PC-3 (cell line): ENCODE data around the gene CEP112. TPM values are rescaled to one million over a fixed set of nuclear protein-coding genes. Genes with fewer than 3 reads are reported as not detected.

Source experiments
- ATAC-seq: fragments of 200-7000 bp; cut with Tn5 transposase; 2 replicates; pipeline ENCODE4 v1.9.1; 2020; ENCODE audit warnings: mild to moderate bottlenecking, moderate library complexity
- BruUV-seq: library from RNA; stranded (reverse); fragments of 400-500 nt; replicated peaks from 2 replicates; lab custom pipeline; 2021; lab: Mats Ljungman, UMichigan
- CTCF ChIA-PET: fragments of 300-600 bp; sonication (Branson Sonifier 250); formaldehyde crosslinking; loops from one replicate; lab custom pipeline; 2022; ENCODE audit warnings: antibody characterized with exemption; lab: Charles Lee
- POLR2A ChIA-PET: fragments of 300-600 bp; sonication (Branson Sonifier 250); formaldehyde crosslinking; loops from one replicate; lab custom pipeline; 2022; ENCODE audit warnings: antibody characterized with exemption; ENCODE audit not compliant: unreplicated experiment; lab: Charles Lee
- DNase-seq: peaks from one replicate; pipeline ENCODE4 v3.0.0-alpha.2; 2015
- H2AFZ ChIP-seq: fragments of 300-600 bp; sonication (generic); 2 replicates; pipeline ENCODE4 v1.6.0; 2016; ENCODE audit warnings: antibody characterized with exemption, low read length
- H3F3A ChIP-seq: fragments of 300-600 bp; sonication (generic); one replicate; pipeline ENCODE4 v1.6.0; 2017; ENCODE audit warnings: antibody characterized with exemption, low read length, control low read depth, mild to moderate bottlenecking; ENCODE audit not compliant: unreplicated experiment
- H3K27ac ChIP-seq: fragments of 300-600 bp; sonication (generic); 2 replicates; pipeline ENCODE4 v1.5.1; 2016; ENCODE audit warnings: mild to moderate bottlenecking, low read length
- H3K27me3 ChIP-seq: fragments of 300-600 bp; sonication (generic); 2 replicates; pipeline ENCODE4 v1.6.1; 2016; ENCODE audit warnings: low read length, mixed read lengths
- H3K36me3 ChIP-seq: fragments of 300-600 bp; sonication (generic); 2 replicates; pipeline ENCODE4 v1.6.1; 2016; ENCODE audit warnings: low read depth, mixed run types, low read length, mixed read lengths
- H3K4me1 ChIP-seq: fragments of 300-600 bp; sonication (generic); 2 replicates; pipeline ENCODE4 v1.5.1; 2016; ENCODE audit warnings: low read length; ENCODE audit not compliant: insufficient read depth
- H3K4me2 ChIP-seq: fragments of 300-600 bp; sonication (generic); 2 replicates; pipeline ENCODE4 v1.6.0; 2016; ENCODE audit warnings: low read length
- H3K4me3 ChIP-seq: fragments of 300-600 bp; sonication (generic); 2 replicates; pipeline ENCODE4 v1.5.1; 2016; ENCODE audit warnings: mild to moderate bottlenecking, low read length, mixed read lengths
- H3K79me2 ChIP-seq: fragments of 300-600 bp; sonication (generic); 2 replicates; pipeline ENCODE4 v1.6.1; 2017; ENCODE audit warnings: low read length, mixed read lengths
- H3K9ac ChIP-seq: fragments of 300-600 bp; sonication (generic); 2 replicates; pipeline ENCODE4 v1.6.0; 2016; ENCODE audit warnings: mild to moderate bottlenecking, low read length
- H3K9me2 ChIP-seq: fragments of 300-600 bp; sonication (generic); replicated peaks from 2 replicates; pipeline ENCODE4 v1.6.1; 2016; ENCODE audit warnings: mixed run types, low read length, mixed read lengths
- H3K9me3 ChIP-seq: fragments of 300-600 bp; sonication (generic); 2 replicates; pipeline ENCODE4 v1.6.1; 2016; ENCODE audit warnings: low read length, mixed read lengths
- H4K20me1 ChIP-seq: fragments of 300-600 bp; sonication (generic); 2 replicates; pipeline ENCODE4 v1.6.1; 2016; ENCODE audit warnings: low read length, mixed read lengths
- CTCF ChIP-seq: fragments of 300-600 bp; sonication (generic); conservative IDR thresholded peaks from 2 replicates; pipeline ENCODE4 v1.5.1; 2017; ENCODE audit warnings: antibody characterized with exemption, low read depth, mild to moderate bottlenecking, low read length
- EZH2 ChIP-seq: fragments of 300-600 bp; sonication (generic); IDR thresholded peaks from one replicate; pipeline ENCODE4 v1.6.1; 2017; ENCODE audit warnings: antibody characterized with exemption, mild to moderate bottlenecking, low read length; ENCODE audit not compliant: unreplicated experiment
- EZH2phosphoT487 ChIP-seq: fragments of 300-600 bp; sonication (generic); IDR thresholded peaks from 2 replicates; pipeline ENCODE4 v1.6.1; 2018; ENCODE audit warnings: mild to moderate bottlenecking, antibody characterized with exemption, low read length, borderline replicate concordance
- intact Hi-C: fragments of 100-400 bp; cut with micrococcal nuclease; formaldehyde crosslinking; loops from 2 replicates; pipeline ENCODE4 v1.9.0; 2023
- total RNA-seq: library from RNA; depleted of rRNA; stranded (reverse); fragments of >200 nt; gene quantifications from 2 replicates; pipeline ENCODE4 v1.2.3, GENCODE V29; 2014

Gene CEP112
- total RNA-seq, 1 experiment from 2014 or later, result 6.5 TPM

GRCh38 chr17:65857718-65858117 lies 334.2 kb downstream of the CEP112 start:
- BruUV-seq, result no TSS peak
- peaks cover 4% of the 10 kb centered on the region for H3F3A ChIP-seq
- POLR2A ChIA-PET, result no interaction called here

GRCh38 chr17:65856865-65857264 lies 335.1 kb downstream of the CEP112 start:
- intact Hi-C loops, result loop anchor here (2.0 to 5.0 kb wide), 4 partner anchors 36 to 130 kb away; no protein-coding TSS in a partner anchor
- Histone ChIP-seq H3K36me3 (no peaks in the 10 kb centered on the region), H3K9me3 (no peaks in the 10 kb centered on the region), H3K4me1 (peaks cover 39% of the 10 kb centered on the region), H3F3A (peaks cover 4% of the 10 kb centered on the region), H3K4me2 (peak overlapping the region; percentile 67), H3K27ac (peak overlapping the region; percentile 88), H3K79me2 (no peaks in the 10 kb centered on the region), H2AFZ (peak overlapping the region; percentile 13; the same call in 1 of the 2 replicates), H3K4me3 (peak overlapping the region; percentile 26; the same call in 1 of the 2 replicates), H3K9me2 (no peaks in the 10 kb centered on the region), H3K27me3 (no peaks in the 10 kb centered on the region), H3K9ac (peak overlapping the region; percentile 51), H4K20me1 (no peaks in the 10 kb centered on the region)
- no peak for TF ChIP-seq EZH2phosphoT487
- no peak for TF ChIP-seq EZH2
- TF ChIP-seq CTCF, result no peak
- ChIA-PET CTCF (no interaction called here), POLR2A (interaction anchor here (0.6 kb wide), 1 partner anchor 937 kb away, joined by 3 read pairs; the partner anchor contains the start of gene LRRC37A3)
- peak; percentile 82 for ATAC-seq
- no TSS peak for BruUV-seq
- peak; percentile 98 for DNase-seq

More at GRCh38 chr17:65857718-65858117, 334.2 kb downstream of the CEP112 start:
- no peaks in the 10 kb centered on the region for H4K20me1 ChIP-seq
- H3K36me3 ChIP-seq, result no peaks in the 10 kb centered on the region
- ATAC-seq (peak; percentile 9), DNase-seq (peak; percentile 34)
- H3K4me2 ChIP-seq, result peak overlapping the region; percentile 67
- H3K27me3 ChIP-seq, result no peaks in the 10 kb centered on the region
- peak overlapping the region; percentile 88 for H3K27ac ChIP-seq
- no peaks in the 10 kb centered on the region for H3K9me3 ChIP-seq
- H2AFZ ChIP-seq, result no peak overlapping the region
- no peak overlapping the region for H3K4me3 ChIP-seq
- H3K9ac ChIP-seq, result peak overlapping the region; percentile 50
- CTCF ChIA-PET, result no interaction called here
- intact Hi-C loops, result loop anchor here (2.0 to 5.0 kb wide), 4 partner anchors 37 to 130 kb away; no protein-coding TSS in a partner anchor
- no peak for TF ChIP-seq EZH2phosphoT487
- no peak for TF ChIP-seq EZH2
- TF ChIP-seq CTCF, result no peak
- H3K79me2 ChIP-seq, result no peaks in the 10 kb centered on the region
- H3K4me1 ChIP-seq, result peaks cover 39% of the 10 kb centered on the region
- no peaks in the 10 kb centered on the region for H3K9me2 ChIP-seq

- DNase-seq (peak; percentile 37), ATAC-seq (peak; percentile 9; the same call in 1 of the 2 replicates)
- H3K27ac ChIP-seq, result peak overlapping the region; percentile 88
- peak overlapping the region; percentile 51 for H3K4me2 ChIP-seq
- peak overlapping the region; percentile 51 for H3K9ac ChIP-seq
- peak overlapping the region; percentile 10; the same call in 1 of the 2 replicates for H3K4me3 ChIP-seq
- CTCF ChIA-PET, result no interaction called here
- TF ChIP-seq EZH2phosphoT487 (no peak), CTCF (no peak), EZH2 (no peak)
- H2AFZ ChIP-seq, result peak overlapping the region; percentile 21; the same call in 1 of the 2 replicates
- H3K27me3 ChIP-seq, result no peaks in the 10 kb centered on the region
- H3F3A ChIP-seq, result peaks cover 7% of the 10 kb centered on the region
- no peaks in the 10 kb centered on the region for H4K20me1 ChIP-seq
- H3K79me2 ChIP-seq, result no peaks in the 10 kb centered on the region
- H3K9me2 ChIP-seq, result no peaks in the 10 kb centered on the region
- intact Hi-C loops, result loop anchor here (2.0 to 5.0 kb wide), 4 partner anchors 35 to 132 kb away; no protein-coding TSS in a partner anchor
- TSS peak; percentile 67 for BruUV-seq
- H3K36me3 ChIP-seq, result no peaks in the 10 kb centered on the region
- POLR2A ChIA-PET, result interaction anchor here (0.6 kb wide), 1 partner anchor 33 kb away, joined by 3 read pairs; no protein-coding TSS in a partner anchor
- H3K9me3 ChIP-seq, result no peaks in the 10 kb centered on the region
- peaks cover 43% of the 10 kb centered on the region for H3K4me1 ChIP-seq
Observed at GRCh38 chr17:65855675-65856074, 336.3 kb downstream of the CEP112 start.
